Measurements from ENCODE around the gene KCNG4. TPM values are rescaled to one million over a fixed set of nuclear protein-coding genes. Genes with fewer than 3 reads are reported as not detected.

The KCNG4 gene
- total and polyA plus RNA-seq, 2 experiments from 2014 or later: 0.07 TPM; not detected in 1

GRCh38 chr16:84207879-84208278 lies 31.9 kb downstream of the KCNG4 start:
- no peaks in the 10 kb centered on the region for H3K79me2 ChIP-seq (replicated peaks; ENCODE audit: insufficient read depth)
- H3K36me3 Mint-ChIP-seq (ENCODE audit: low read depth): no peaks in the 10 kb centered on the region
- H3K27me3 ChIP-seq (ENCODE audit: insufficient read depth): no peaks in the 10 kb centered on the region
- H3K4me1 ChIP-seq (ENCODE audit: insufficient read depth): no peaks in the 10 kb centered on the region
- H3K9me2 ChIP-seq (ENCODE audit: insufficient read depth): 0 out of 2 replicates have a peak, but pooled peaks cover 3% of the 10 kb centered on the region
- H3K4me1 Mint-ChIP-seq: peaks cover 4% of the 10 kb centered on the region; the same call in 2 of the 3 replicates
- H3K4me3 ChIP-seq: no peak overlapping the region
- ATAC-seq (peak; percentile 77), DNase-seq (ENCODE audit: low spot score) (no peak)
- H2AFZ ChIP-seq: no peak overlapping the region
- no peaks in the 10 kb centered on the region for H3F3A ChIP-seq (replicated peaks; ENCODE audit: low read depth)
- 0 out of 2 replicates have a peak, but pooled peaks cover 3% of the 10 kb centered on the region for H4K20me1 ChIP-seq (replicated peaks; ENCODE audit: insufficient read depth)
- TF ChIP-seq POLR2AphosphoS5 (IDR thresholded peaks at IDR 0.05; ENCODE audit: low read depth) (no peak), JUNB (IDR thresholded peaks at IDR 0.05; ENCODE audit: unreplicated experiment) (no peak), CTCF (conservative IDR thresholded peaks at IDR 0.05; ENCODE audit: low read depth in 2 of 2) (no peak), NANOG (IDR thresholded peaks at IDR 0.05; ENCODE audit: borderline replicate concordance) (no peak), EZH2phosphoT487 (IDR thresholded peaks at IDR 0.05; ENCODE audit: unreplicated experiment) (no peak), EZH2 (IDR thresholded peaks at IDR 0.05; ENCODE audit: low read depth, unreplicated experiment) (no peak)
- no peak overlapping the region for H3K4me3 Mint-ChIP-seq
- H3K27me3 Mint-ChIP-seq (ENCODE audit: insufficient read depth, low read depth, poor library complexity): peaks cover 4% of the 10 kb centered on the region
- H3K4me2 ChIP-seq: no peak overlapping the region
- no peaks in the 10 kb centered on the region for H3K9me3 Mint-ChIP-seq
- H3K36me3 ChIP-seq (ENCODE audit: insufficient read depth): no peaks in the 10 kb centered on the region
- no peak overlapping the region for H3K27ac ChIP-seq (ENCODE audit: low read depth)
- no peak overlapping the region for H3K27ac Mint-ChIP-seq

DNA sequence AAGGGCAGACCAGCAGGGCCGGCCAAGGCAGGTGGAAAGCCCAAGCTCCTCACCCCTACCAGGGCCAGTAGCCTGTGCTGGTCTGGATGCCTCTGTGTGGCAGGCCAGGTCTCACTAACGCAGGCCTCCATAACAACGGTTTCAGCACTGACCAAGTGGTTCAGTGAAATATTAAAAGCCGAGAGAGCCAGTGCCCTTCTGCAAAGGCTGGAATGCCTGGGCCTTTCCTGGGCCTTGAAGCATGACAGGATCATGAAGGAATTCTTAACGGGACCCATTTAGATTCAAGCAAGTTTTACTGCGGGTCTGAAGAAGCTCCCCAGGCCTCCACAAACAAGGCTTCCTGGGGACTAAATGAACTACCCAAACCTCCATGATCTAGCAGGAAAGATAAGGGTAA lies 32.6 kb downstream of the KCNG4 start:
- peaks cover 4% of the 10 kb centered on the region; the same call in 2 of the 3 replicates for H3K4me1 Mint-ChIP-seq
- H3K4me1 ChIP-seq (ENCODE audit: insufficient read depth): no peaks in the 10 kb centered on the region
- H3K27ac ChIP-seq (ENCODE audit: low read depth): no peak overlapping the region
- H3K27me3 ChIP-seq (ENCODE audit: insufficient read depth): no peaks in the 10 kb centered on the region
- H3K36me3 ChIP-seq (ENCODE audit: insufficient read depth): no peaks in the 10 kb centered on the region
- no peaks in the 10 kb centered on the region for H3K9me3 Mint-ChIP-seq
- H3K4me3 ChIP-seq: no peak overlapping the region
- ATAC-seq: no peak
- H3K4me3 Mint-ChIP-seq: no peak overlapping the region
- no peaks in the 10 kb centered on the region for H3K79me2 ChIP-seq (replicated peaks; ENCODE audit: insufficient read depth)
- 0 out of 2 replicates have a peak, but pooled peaks cover 3% of the 10 kb centered on the region for H4K20me1 ChIP-seq (replicated peaks; ENCODE audit: insufficient read depth)
- H3K4me2 ChIP-seq: no peak overlapping the region
- DNase-seq (ENCODE audit: low spot score): no peak
- H3K36me3 Mint-ChIP-seq (ENCODE audit: low read depth): no peaks in the 10 kb centered on the region
- peaks cover 4% of the 10 kb centered on the region for H3K27me3 Mint-ChIP-seq (ENCODE audit: insufficient read depth, low read depth, poor library complexity)
- H3K27ac Mint-ChIP-seq: no peak overlapping the region
- H3F3A ChIP-seq (replicated peaks; ENCODE audit: low read depth): no peaks in the 10 kb centered on the region
- H2AFZ ChIP-seq: no peak overlapping the region
- 0 out of 2 replicates have a peak, but pooled peaks cover 3% of the 10 kb centered on the region for H3K9me2 ChIP-seq (ENCODE audit: insufficient read depth)
- TF ChIP-seq STAT1 (IDR thresholded peaks at IDR 0.05; ENCODE audit: unreplicated experiment): no peak
- no peak for TF ChIP-seq ZNF462 (CRISPR knock-in tag; IDR thresholded peaks at IDR 0.05)
- TF ChIP-seq CTCF (conservative IDR thresholded peaks at IDR 0.05; ENCODE audit: low read depth in 2 of 2): no peak
- TF ChIP-seq NANOG (IDR thresholded peaks at IDR 0.05; ENCODE audit: borderline replicate concordance): no peak
- no peak for TF ChIP-seq ZNF331 (CRISPR knock-in tag; IDR thresholded peaks at IDR 0.05; ENCODE audit: low read depth)
- TF ChIP-seq JUNB (IDR thresholded peaks at IDR 0.05; ENCODE audit: unreplicated experiment): no peak
- no peak for TF ChIP-seq EZH2phosphoT487 (IDR thresholded peaks at IDR 0.05; ENCODE audit: unreplicated experiment)

All from GM23338 (cell line).